Kidney epithelial cell (primary cell): ENCODE results near the gene ABTB2. TPM values are rescaled to one million over a fixed set of nuclear protein-coding genes. Genes with fewer than 3 reads are reported as not detected.

ENCODE experiments used
- DNase-seq: peaks from one replicate; pipeline ENCODE4 v3.0.0-alpha.2; 2010; ENCODE audit warnings: low read depth
- H3K27me3 ChIP-seq: 2 replicates; pipeline ENCODE4 v1.6.0; 2011; ENCODE audit warnings: low read length; ENCODE audit not compliant: control insufficient read depth, insufficient read depth
- H3K36me3 ChIP-seq: 2 replicates; pipeline ENCODE4 v1.5.1; 2011; ENCODE audit warnings: low read length; ENCODE audit not compliant: control insufficient read depth, insufficient read depth
- H3K4me3 ChIP-seq: 2 replicates; pipeline ENCODE4 v1.5.1; 2011; ENCODE audit warnings: low read depth, mild to moderate bottlenecking, control low read depth, low read length
- total RNA-seq: library from RNA; depleted of rRNA; stranded (reverse); fragments of >200 nt; gene quantifications from 2 replicates; pipeline ENCODE4 v1.2.3, GENCODE V29; 2015
- TF ChIP-seq, protein P1 (sequence below): IDR thresholded peaks from 2 replicates; pipeline ENCODE4 v1.5.1; 2011; ENCODE audit warnings: mild to moderate bottlenecking, moderate library complexity, low read length, control low read depth, inconsistent platforms; ENCODE audit not compliant: insufficient read depth, poor library complexity, severe bottlenecking

ABTB2 gene
- total RNA-seq, 1 donor from 2014 or later, result 26.8 TPM

DNA sequence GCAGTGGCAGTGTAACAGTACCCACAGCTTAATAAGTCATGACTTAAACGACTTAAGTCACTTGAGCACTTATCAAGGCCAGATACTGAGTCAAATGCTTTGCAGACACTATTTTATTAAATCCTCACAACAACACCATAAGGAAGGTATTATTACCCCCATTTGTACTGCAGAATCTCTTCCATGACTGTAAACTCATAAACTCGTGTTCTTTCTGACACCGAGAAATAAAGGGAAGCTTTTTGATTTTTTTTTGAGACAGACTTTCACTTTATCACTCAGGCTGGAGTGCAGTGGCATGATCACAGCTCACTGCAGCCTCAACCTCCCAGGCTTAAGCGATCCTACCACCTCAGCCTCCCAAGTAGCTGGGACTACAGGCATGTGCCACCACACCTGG, 103.8 kb downstream of the ABTB2 start:
- Histone ChIP-seq H3K4me3 (no peak overlapping the region), H3K27me3 (no peaks in the 10 kb centered on the region), H3K36me3 (no peaks in the 10 kb centered on the region)
- no peak for DNase-seq
- TF ChIP-seq, protein P1, sequence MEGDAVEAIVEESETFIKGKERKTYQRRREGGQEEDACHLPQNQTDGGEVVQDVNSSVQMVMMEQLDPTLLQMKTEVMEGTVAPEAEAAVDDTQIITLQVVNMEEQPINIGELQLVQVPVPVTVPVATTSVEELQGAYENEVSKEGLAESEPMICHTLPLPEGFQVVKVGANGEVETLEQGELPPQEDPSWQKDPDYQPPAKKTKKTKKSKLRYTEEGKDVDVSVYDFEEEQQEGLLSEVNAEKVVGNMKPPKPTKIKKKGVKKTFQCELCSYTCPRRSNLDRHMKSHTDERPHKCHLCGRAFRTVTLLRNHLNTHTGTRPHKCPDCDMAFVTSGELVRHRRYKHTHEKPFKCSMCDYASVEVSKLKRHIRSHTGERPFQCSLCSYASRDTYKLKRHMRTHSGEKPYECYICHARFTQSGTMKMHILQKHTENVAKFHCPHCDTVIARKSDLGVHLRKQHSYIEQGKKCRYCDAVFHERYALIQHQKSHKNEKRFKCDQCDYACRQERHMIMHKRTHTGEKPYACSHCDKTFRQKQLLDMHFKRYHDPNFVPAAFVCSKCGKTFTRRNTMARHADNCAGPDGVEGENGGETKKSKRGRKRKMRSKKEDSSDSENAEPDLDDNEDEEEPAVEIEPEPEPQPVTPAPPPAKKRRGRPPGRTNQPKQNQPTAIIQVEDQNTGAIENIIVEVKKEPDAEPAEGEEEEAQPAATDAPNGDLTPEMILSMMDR, result no peak

DNA sequence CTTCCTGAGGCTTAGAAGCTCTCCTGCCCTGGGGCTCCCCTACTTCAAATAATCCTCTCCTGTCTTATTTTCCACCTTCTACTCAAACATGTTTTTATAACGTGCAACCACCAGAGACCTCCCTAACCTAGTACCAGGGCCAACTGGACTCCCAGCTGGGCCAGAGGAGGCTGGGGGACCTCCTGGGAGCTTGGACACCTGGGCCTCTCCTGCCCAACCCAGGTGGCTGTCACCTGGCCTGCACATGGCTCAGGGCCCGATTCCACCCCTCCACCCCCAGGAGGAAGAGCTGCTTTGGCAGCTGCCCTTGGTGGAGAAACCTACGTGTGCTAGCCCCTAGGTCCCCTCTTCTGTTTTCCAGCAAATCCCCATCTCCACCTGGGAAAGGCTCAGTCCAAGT, 105.2 kb downstream of the ABTB2 start:
- H3K4me3 ChIP-seq, result no peak overlapping the region
- TF ChIP-seq, protein P1, result no peak
- DNase-seq, result no peak

DNA sequence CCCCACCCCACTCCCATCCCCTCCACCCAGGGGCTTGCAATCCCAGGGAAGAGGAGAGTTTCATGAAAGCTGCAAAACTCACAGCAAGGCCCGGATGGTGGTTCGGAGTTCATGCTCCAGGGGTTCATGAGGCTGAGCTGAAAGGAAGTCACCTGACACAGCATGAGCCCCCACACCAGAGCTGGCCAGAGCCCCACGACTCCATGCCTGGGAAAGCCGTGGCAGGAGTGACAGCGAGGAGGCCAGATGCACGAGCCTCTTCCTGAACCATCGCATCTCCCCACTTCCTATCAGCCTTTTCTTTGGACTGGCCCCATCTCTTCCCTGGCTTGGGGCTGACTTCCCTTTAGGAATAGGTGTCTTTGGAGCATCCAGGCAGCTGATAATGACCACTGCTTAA, 105.8 kb downstream of the ABTB2 start:
- no peak for DNase-seq
- Histone ChIP-seq H3K4me3 (no peak overlapping the region), H3K36me3 (no peaks in the 10 kb centered on the region), H3K27me3 (no peaks in the 10 kb centered on the region)
- TF ChIP-seq, protein P1, result no peak

More for the DNA sequence above, 105.2 kb downstream of the ABTB2 start:
- H3K36me3 ChIP-seq, result no peaks in the 10 kb centered on the region
- no peaks in the 10 kb centered on the region for H3K27me3 ChIP-seq

DNA sequence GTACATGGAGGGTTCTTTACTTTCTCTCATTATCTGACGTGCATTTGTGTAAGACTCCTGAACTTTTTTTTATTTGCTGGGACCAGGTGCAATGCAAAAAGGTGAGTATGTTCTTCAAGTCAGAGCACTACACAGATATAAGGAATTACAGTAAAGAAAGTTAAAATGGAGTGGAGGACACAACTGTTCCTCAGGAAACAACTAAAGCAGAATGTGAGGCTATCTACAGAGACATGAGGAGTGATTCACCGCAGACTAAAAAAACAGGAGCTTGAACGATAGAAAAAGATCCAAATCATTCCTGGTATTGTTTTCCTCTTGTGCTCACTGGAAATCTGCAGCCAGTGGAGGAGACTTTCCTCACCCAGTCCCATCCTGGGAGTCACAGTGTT, 106.2 kb downstream of the ABTB2 start:
- H3K27me3 ChIP-seq, result no peaks in the 10 kb centered on the region
- no peak overlapping the region for H3K4me3 ChIP-seq
- DNase-seq, result no peak
- H3K36me3 ChIP-seq, result no peaks in the 10 kb centered on the region
- TF ChIP-seq, protein P1, result no peak

DNA sequence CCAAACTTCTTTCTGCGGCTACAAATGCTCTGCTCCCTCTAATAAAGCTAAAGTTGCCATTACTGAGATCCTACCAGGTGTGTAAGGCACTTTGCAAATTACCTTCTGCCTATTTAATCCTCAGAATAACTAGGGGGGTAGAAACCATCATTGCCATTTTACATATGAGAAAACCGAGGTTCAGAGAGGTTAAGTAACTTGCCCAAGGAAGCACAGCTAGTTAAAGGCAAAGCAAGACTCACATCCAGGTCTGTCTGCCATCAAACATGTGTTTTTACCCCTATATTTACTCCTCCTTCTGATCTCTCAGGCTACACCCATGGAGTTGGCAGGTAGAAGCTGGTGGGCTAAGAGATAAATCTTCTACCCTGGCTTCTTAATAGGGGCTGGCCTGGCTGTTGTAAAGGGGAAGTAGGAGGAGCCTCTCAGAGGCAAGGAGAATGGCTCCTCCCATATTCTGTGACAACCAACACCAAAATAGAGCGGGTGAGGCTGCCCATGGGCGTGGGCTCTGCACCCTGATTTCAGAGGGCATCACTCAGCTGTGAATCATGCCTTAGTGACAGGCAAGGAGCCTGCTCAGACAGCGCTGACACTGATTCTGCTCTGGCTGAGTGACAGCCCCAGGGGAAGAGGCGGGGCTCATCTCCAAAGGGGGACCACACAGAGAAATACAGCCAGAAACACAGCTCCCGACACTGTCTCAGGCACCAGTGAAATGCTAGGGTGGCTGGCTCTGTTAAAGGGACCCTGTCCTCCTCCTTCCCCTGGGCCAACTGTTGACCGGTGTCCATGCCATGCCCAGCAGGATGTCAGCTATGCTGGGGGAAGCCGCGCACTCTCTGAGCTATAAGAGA, 106.8 kb downstream of the ABTB2 start:
- H3K36me3 ChIP-seq, result no peaks in the 10 kb centered on the region
- DNase-seq, result no peak
- TF ChIP-seq, protein P1, result no peak
- no peaks in the 10 kb centered on the region for H3K27me3 ChIP-seq
- H3K4me3 ChIP-seq, result no peak overlapping the region

DNA sequence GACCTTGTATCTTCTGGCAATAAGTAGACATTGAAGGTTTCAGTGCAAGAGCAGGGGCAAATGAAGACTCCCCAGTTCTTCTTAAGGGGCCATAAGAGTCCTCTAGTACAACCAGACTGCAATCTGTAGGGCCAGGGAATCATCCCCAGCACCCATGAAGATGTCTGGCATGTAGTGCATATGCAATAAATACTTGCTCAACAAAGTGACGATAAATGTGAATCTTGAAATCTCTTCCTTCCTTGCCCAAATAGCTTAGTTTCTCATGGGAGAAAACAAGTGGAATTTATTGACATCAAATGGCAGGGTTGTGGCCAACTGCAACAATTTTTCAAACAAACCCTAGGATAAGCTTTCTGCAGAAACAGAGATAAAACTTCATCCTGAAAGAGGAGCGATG, 107.6 kb downstream of the ABTB2 start:
- no peak for DNase-seq
- Histone ChIP-seq H3K27me3 (no peaks in the 10 kb centered on the region), H3K36me3 (no peaks in the 10 kb centered on the region), H3K4me3 (no peak overlapping the region)
- TF ChIP-seq, protein P1, result no peak
